B cell (primary cell): ENCODE data around the gene PDE6H. TPM values are rescaled to one million over a fixed set of nuclear protein-coding genes. Genes with fewer than 3 reads are reported as not detected.

ENCODE experiments used
- ATAC-seq: fragments of 200-7000 bp; cut with Tn5 transposase; one replicate; pipeline ENCODE4 v1.10.0; 2021; ENCODE audit warnings: low read depth, mild to moderate bottlenecking, moderate number of reproducible peaks, moderate library complexity
- CTCF ChIA-PET: fragments of 350-600 bp; sonication (Branson Sonifier 250); formaldehyde crosslinking; loops from one replicate; lab custom pipeline; 2021; ENCODE audit warnings: antibody characterized with exemption, inconsistent platforms; lab: Charles Lee
- POLR2A ChIA-PET: fragments of 350-600 bp; sonication (Branson Sonifier 250); formaldehyde crosslinking; loops from one replicate; lab custom pipeline; 2021; ENCODE audit warnings: antibody characterized with exemption; lab: Charles Lee
- DNase-seq: peaks from one replicate; pipeline ENCODE4 v3.0.0; 2013
- H2AFZ ChIP-seq: 2 replicates; pipeline ENCODE4 v1.6.1; 2012; ENCODE audit warnings: mild to moderate bottlenecking, low read depth, low read length; ENCODE audit not compliant: insufficient read depth, poor library complexity, severe bottlenecking
- H3K27ac ChIP-seq, 2 donors: 1 replicate in 1 of 2; 2 replicates in 1 of 2; pipeline ENCODE4 v1.5.1; 2012 to 2013; ENCODE audit warnings: low read length in 2 of 2, mild to moderate bottlenecking in 2 of 2, moderate library complexity in 1 of 2
- H3K27me3 ChIP-seq, 4 experiments: fragments of 200-600 bp in 1 of 4; sonication (generic) in 1 of 4; replicated peaks in 1 of 4; 1 replicate in 2 of 4; 2 replicates in 2 of 4; pipeline versions ENCODE4 v1.6.1 to v1.7.0; 2013 to 2016; ENCODE audit warnings: low read length in 3 of 4, mild to moderate bottlenecking in 2 of 4, mixed read lengths in 1 of 4, moderate library complexity in 1 of 4; ENCODE audit not compliant: insufficient read depth in 4 of 4, control insufficient read depth in 3 of 4; ENCODE audit errors: control extremely low read depth in 1 of 4
- H3K36me3 ChIP-seq, 2 experiments: replicated peaks in 1 of 2; 1 replicate in 1 of 2; 2 replicates in 1 of 2; pipeline versions ENCODE4 v1.6.1 to v1.7.1; 2013; ENCODE audit warnings: low read length in 1 of 2; ENCODE audit not compliant: insufficient read depth in 2 of 2, control insufficient read depth in 1 of 2; ENCODE audit errors: control extremely low read depth in 1 of 2, extremely low read depth in 1 of 2
- H3K4me1 ChIP-seq, 2 donors: fragments of 200-600 bp in 1 of 2; sonication (generic) in 1 of 2; 1 replicate in 1 of 2; 2 replicates in 1 of 2; pipeline versions ENCODE4 v1.5.1 to v1.6.1; 2013 to 2017; ENCODE audit warnings: low read length in 2 of 2; ENCODE audit not compliant: control insufficient read depth in 2 of 2, insufficient read depth in 2 of 2
- H3K4me2 ChIP-seq: replicated peaks from 2 replicates; pipeline ENCODE3; 2012; ENCODE audit warnings: mild to moderate bottlenecking, low read depth, low read length; ENCODE audit not compliant: poor library complexity, severe bottlenecking
- H3K4me3 ChIP-seq, 5 experiments: fragments of 200-600 bp in 1 of 5; sonication (generic) in 1 of 5; 1 replicate in 3 of 5; 2 replicates in 2 of 5; pipeline versions ENCODE4 v1.5.1 to v1.7.0; 2011 to 2016; ENCODE audit warnings: low read length in 4 of 5, mild to moderate bottlenecking in 4 of 5, low read depth in 2 of 5, control low read depth in 1 of 5, moderate library complexity in 1 of 5; ENCODE audit not compliant: insufficient read depth in 1 of 5; ENCODE audit errors: control extremely low read depth in 1 of 5, extremely low read depth in 1 of 5
- H3K79me2 ChIP-seq: fragments of 200-600 bp; sonication (generic); one replicate; pipeline ENCODE4 v1.6.0; 2016; ENCODE audit warnings: low read length; ENCODE audit not compliant: control insufficient read depth, insufficient read depth
- H3K9ac ChIP-seq: fragments of 200-600 bp; sonication (generic); 2 replicates; pipeline ENCODE4 v1.6.1; 2017; ENCODE audit warnings: mild to moderate bottlenecking, low read length, moderate library complexity
- H3K9me3 ChIP-seq, 3 donors: one replicate each; pipeline versions ENCODE4 v1.6.1 to v1.7.1; 2013; ENCODE audit warnings: low read length in 2 of 3; ENCODE audit not compliant: control insufficient read depth in 2 of 3, insufficient read depth in 1 of 3; ENCODE audit errors: control extremely low read depth in 1 of 3
- H4K20me1 ChIP-seq: 2 replicates; pipeline ENCODE4 v1.6.0; 2012; ENCODE audit warnings: mild to moderate bottlenecking, low read length; ENCODE audit not compliant: insufficient read depth, control insufficient read depth, poor library complexity, severe bottlenecking
- H3K27ac Mint-ChIP-seq: one replicate; pipeline ENCODE4 v1.8.0; 2021; ENCODE audit warnings: mixed read lengths
- H3K27me3 Mint-ChIP-seq: one replicate; pipeline ENCODE4 v1.8.0; 2021; ENCODE audit warnings: mixed read lengths
- H3K4me1 Mint-ChIP-seq: one replicate; pipeline ENCODE4 v1.8.0; 2021; ENCODE audit warnings: mixed read lengths
- H3K4me3 Mint-ChIP-seq: one replicate; pipeline ENCODE4 v1.8.0; 2021; ENCODE audit warnings: mixed read lengths
- H3K9me3 Mint-ChIP-seq: one replicate; pipeline ENCODE4 v1.8.0; 2022; ENCODE audit warnings: mixed read lengths; ENCODE audit not compliant: insufficient read depth
- CTCF ChIP-seq: fragments of 200-600 bp; IDR thresholded peaks from one replicate; pipeline ENCODE4 v1.8.0; 2022; ENCODE audit warnings: antibody characterized with exemption, mild to moderate bottlenecking
- EZH2 ChIP-seq: IDR thresholded peaks from 2 replicates; pipeline ENCODE4 v1.6.1; 2012; ENCODE audit warnings: borderline replicate concordance, low read depth, mild to moderate bottlenecking, moderate library complexity, low read length; ENCODE audit not compliant: insufficient read depth, poor library complexity, severe bottlenecking
- WGBS: methylation state at CpG from one replicate; pipeline ENCODE4 v1.1.5; 2013; ENCODE audit warnings: missing lambda C conversion rate; ENCODE audit not compliant: insufficient coverage; 5-methylcytosine and 5-hydroxymethylcytosine counted together
- intact Hi-C: fragments of 100-400 bp; cut with micrococcal nuclease; formaldehyde crosslinking; loops from one replicate; pipeline ENCODE4 v1.10.0; 2022
- polyA plus RNA-seq: library from polyadenylated mRNA; depleted of rRNA; stranded (reverse); fragments of >200 nt; gene quantifications from 2 replicates; pipeline ENCODE4 v1.2.3, GENCODE V29; 2012
- total RNA-seq, 2 donors: library from RNA; stranded (reverse); fragments of 120-200 nt in 1 of 2; gene quantifications; 1 replicate in 1 of 2; 2 replicates in 1 of 2; pipeline versions ENCODE4 v1.2.3 to v1.2.4, GENCODE V29; 2013 to 2022

Gene PDE6H
- total and polyA plus RNA-seq, 2 donors (not counting 1 experiment from before 2014, with no cell fraction given): not detected

- POLR2A ChIA-PET: no interaction called here
These were observed 48.3 kb upstream of the PDE6H start for GRCh38 chr12:14924541-14924940.

GRCh38 chr12:14927267-14927666, 45.6 kb upstream of the PDE6H start:
- H3K27ac ChIP-seq: no peak overlapping the region
- Mint-ChIP-seq H3K9me3 (no peaks in the 10 kb centered on the region), H3K27ac (no peak overlapping the region), H3K27me3 (no peaks in the 10 kb centered on the region), H3K4me3 (no peak overlapping the region), H3K4me1 (peaks cover 4% of the 10 kb centered on the region)
- ChIA-PET POLR2A (interaction anchor here (0.6 kb wide), 1 partner anchor 57 kb away, joined by 6 read pairs; no protein-coding TSS in a partner anchor), CTCF (no interaction called here)
- WGBS: no CpG with 5 or more reads among the region's 3 CpGs
- H3K4me2 ChIP-seq: no peak overlapping the region
- H3K4me3 ChIP-seq: no peak overlapping the region
- H3K9ac ChIP-seq: no peak overlapping the region
- H3K27me3 ChIP-seq: no peaks in the 10 kb centered on the region
- DNase-seq (no peak), ATAC-seq (no peak)
- H2AFZ ChIP-seq: no peak overlapping the region
- no peaks in the 10 kb centered on the region for H3K4me1 ChIP-seq
- H4K20me1 ChIP-seq: no peaks in the 10 kb centered on the region
- peaks cover 0 to 3% (median 1%) of the 10 kb centered on the region in 3 donors for H3K9me3 ChIP-seq
- TF ChIP-seq CTCF: no peak
- no peak for TF ChIP-seq EZH2
- H3K36me3 ChIP-seq: peaks cover 3 to 10% of the 10 kb centered on the region in 2 experiments
- intact Hi-C loops: no loop called here
- no peaks in the 10 kb centered on the region for H3K79me2 ChIP-seq

More at GRCh38 chr12:14924541-14924940, 48.3 kb upstream of the PDE6H start:
- H3K27ac ChIP-seq: no peak overlapping the region
- H3K27ac Mint-ChIP-seq: no peak overlapping the region
- WGBS: 100% methylated on average over 2 of the region's 3 CpGs
- no peak overlapping the region for H2AFZ ChIP-seq
- no peaks in the 10 kb centered on the region for H3K27me3 Mint-ChIP-seq
- no peaks in the 10 kb centered on the region for H3K27me3 ChIP-seq
- no peak overlapping the region for H3K4me3 Mint-ChIP-seq
- peaks cover 20% of the 10 kb centered on the region for H3K4me1 Mint-ChIP-seq
- H3K36me3 ChIP-seq: peaks cover under 1 to 8% of the 10 kb centered on the region in 2 experiments
- ATAC-seq (no peak), DNase-seq (no peak)
- no peaks in the 10 kb centered on the region for H3K79me2 ChIP-seq
- intact Hi-C loops: loop anchor here (5.0 kb wide), 1 partner anchor 37 kb away; the partner anchor contains the start of gene MGP
- no peak overlapping the region for H3K9ac ChIP-seq
- no peaks in the 10 kb centered on the region for H4K20me1 ChIP-seq
- H3K9me3 ChIP-seq: peaks cover 1 to 3% (median 3%) of the 10 kb centered on the region in 3 donors
- CTCF ChIA-PET: no interaction called here
- H3K4me1 ChIP-seq: peaks cover 7 to 15% of the 10 kb centered on the region in 2 donors
- TF ChIP-seq CTCF: no peak
- no peak for TF ChIP-seq EZH2
- no peaks in the 10 kb centered on the region for H3K9me3 Mint-ChIP-seq
- H3K4me3 ChIP-seq: no peak overlapping the region
- H3K4me2 ChIP-seq: no peak overlapping the region
